HCT116 (cell line): ENCODE results near the gene NPC2. TPM values are rescaled to one million over a fixed set of nuclear protein-coding genes. Genes with fewer than 3 reads are reported as not detected.

Source experiments
- ATAC-seq: fragments of 200-7000 bp; cut with Tn5 transposase; 2 replicates; pipeline ENCODE4 v1.9.1; 2020; ENCODE audit warnings: mild to moderate bottlenecking, moderate library complexity
- BruUV-seq: library from RNA; stranded (reverse); fragments of 400-500 nt; replicated peaks from 2 replicates; lab custom pipeline; 2021; lab: Mats Ljungman, UMichigan
- CTCF ChIA-PET: fragments of 300-600 bp; sonication (Branson Sonifier 250); formaldehyde crosslinking; loops from one replicate; lab custom pipeline; 2021; ENCODE audit warnings: antibody characterized with exemption; lab: Charles Lee
- POLR2A ChIA-PET: fragments of 300-600, 350-600 bp; sonication (Branson Sonifier 250); formaldehyde crosslinking; loops from one replicate; lab custom pipeline; 2021; ENCODE audit warnings: antibody characterized with exemption; lab: Charles Lee
- RAD21 ChIA-PET, 2 experiments: fragments of 300-600 bp; sonication (Branson Sonifier 250); formaldehyde crosslinking; loops; one replicate each; lab custom pipeline; 2023; ENCODE audit warnings: low total read pairs in 2 of 2; ENCODE audit not compliant: uncharacterized antibody in 2 of 2, unreplicated experiment in 2 of 2, low non-redundant PET in 1 of 2; lab: Charles Lee
- DNase-seq: peaks from one replicate; pipeline ENCODE4 v3.0.0-alpha.2; 2010; ENCODE audit warnings: low read depth, low spot score
- H2AFZ ChIP-seq: fragments of 200-600 bp; shearing (Covaris generic), sonication (generic); 2 replicates; pipeline ENCODE4 v1.6.1; 2017; ENCODE audit warnings: low read depth, mixed run types, mixed read lengths, antibody characterized with exemption, low read length; ENCODE audit not compliant: poor library complexity, severe bottlenecking
- H3K27ac ChIP-seq: 2 replicates; pipeline ENCODE4 v1.5.1; 2012; ENCODE audit warnings: low read depth, low read length
- H3K27me3 ChIP-seq: fragments of 200-600 bp; sonication (generic); 2 replicates; pipeline ENCODE4 v1.6.1; 2016; ENCODE audit warnings: mixed run types, low read length, mixed read lengths; ENCODE audit not compliant: insufficient read depth
- H3K36me3 ChIP-seq, 2 experiments: fragments of 200-500 bp in 1 of 2; fragments of 200-600 bp in 1 of 2; sonication (Bioruptor generic) in 1 of 2; sonication (generic) in 1 of 2; 2 replicates each; pipeline versions ENCODE4 v1.5.1 to v1.6.1; 2014 to 2016; ENCODE audit warnings: low read length in 2 of 2, inconsistent platforms in 1 of 2, mixed read lengths in 1 of 2, mixed run types in 1 of 2; ENCODE audit not compliant: insufficient read depth in 2 of 2, control insufficient read depth in 1 of 2
- H3K4me1 ChIP-seq, 2 experiments: fragments of 200-600 bp in 1 of 2; sonication (generic) in 1 of 2; 2 replicates each; pipeline versions ENCODE4 v1.5.1 to v1.6.1; 2012 to 2017; ENCODE audit warnings: low read length in 2 of 2, inconsistent platforms in 1 of 2, mild to moderate bottlenecking in 1 of 2, mixed read lengths in 1 of 2, mixed run types in 1 of 2, moderate library complexity in 1 of 2; ENCODE audit not compliant: insufficient read depth in 2 of 2, control insufficient read depth in 1 of 2
- H3K4me2 ChIP-seq: fragments of 200-600 bp; sonication (generic); 2 replicates; pipeline ENCODE4 v1.6.1; 2017; ENCODE audit warnings: mixed run types, low read length, mixed read lengths
- H3K4me3 ChIP-seq, 2 experiments: fragments of 200-600 bp in 1 of 2; sonication (generic) in 1 of 2; replicated peaks in 1 of 2; 2 replicates each; pipeline ENCODE4 v1.5.1; 2011 to 2016; ENCODE audit warnings: low read length in 2 of 2, control low read depth in 1 of 2, low read depth in 1 of 2, mild to moderate bottlenecking in 1 of 2, mixed read lengths in 1 of 2, mixed run types in 1 of 2
- H3K79me2 ChIP-seq: fragments of 200-600 bp; sonication (generic); 2 replicates; pipeline ENCODE4 v1.6.1; 2017; ENCODE audit warnings: mild to moderate bottlenecking, mixed run types, low read length, moderate library complexity, mixed read lengths; ENCODE audit not compliant: insufficient read depth
- H3K9ac ChIP-seq: fragments of 200-600 bp; sonication (generic); 2 replicates; pipeline ENCODE4 v1.6.1; 2016; ENCODE audit warnings: low read length, mixed read lengths
- H3K9me2 ChIP-seq: fragments of 200-600 bp; sonication (generic), shearing (Covaris generic); 2 replicates; pipeline ENCODE4 v1.6.1; 2017; ENCODE audit warnings: mixed run types, mild to moderate bottlenecking, moderate library complexity; ENCODE audit not compliant: insufficient read depth
- H3K9me3 ChIP-seq, 2 experiments: fragments of 200-500 bp in 1 of 2; fragments of 200-600 bp in 1 of 2; sonication (Bioruptor generic) in 1 of 2; sonication (generic) in 1 of 2; 2 replicates each; pipeline ENCODE4 v1.6.1; 2014 to 2017; ENCODE audit warnings: low read length in 2 of 2, mixed read lengths in 2 of 2, inconsistent platforms in 1 of 2, low read depth in 1 of 2, mild to moderate bottlenecking in 1 of 2, mixed run types in 1 of 2, moderate library complexity in 1 of 2; ENCODE audit not compliant: control insufficient read depth in 1 of 2, insufficient read depth in 1 of 2
- H4K20me1 ChIP-seq: fragments of 200-600 bp; sonication (generic), shearing (Covaris generic); 2 replicates; pipeline ENCODE4 v1.6.1; 2017; ENCODE audit warnings: mixed run types, mild to moderate bottlenecking, moderate library complexity; ENCODE audit not compliant: insufficient read depth
- CBX3 ChIP-seq: IDR thresholded peaks from 2 replicates; pipeline ENCODE4 v1.6.1; 2012; ENCODE audit warnings: low read depth
- EGR1 ChIP-seq: IDR thresholded peaks from 2 replicates; pipeline ENCODE4 v1.6.1; 2012; ENCODE audit warnings: low read depth
- ELF1 ChIP-seq: IDR thresholded peaks from 2 replicates; pipeline ENCODE4 v1.6.1; 2012; ENCODE audit warnings: low read depth, borderline replicate concordance
- EZH2 ChIP-seq: fragments of 200-600 bp; sonication (generic); IDR thresholded peaks from 2 replicates; pipeline ENCODE4 v1.6.1; 2017; ENCODE audit warnings: antibody characterized with exemption, mixed run types
- EZH2phosphoT487 ChIP-seq: fragments of 200-600 bp; IDR thresholded peaks from 2 replicates; pipeline ENCODE4 v1.6.1; 2018; ENCODE audit warnings: antibody characterized with exemption, borderline replicate concordance
- FOSL1 ChIP-seq: IDR thresholded peaks from 2 replicates; pipeline ENCODE4 v1.6.1; 2012; ENCODE audit warnings: low read depth
- JUND ChIP-seq: IDR thresholded peaks from 2 replicates; pipeline ENCODE4 v1.6.1; 2012
- MAX ChIP-seq: IDR thresholded peaks from 2 replicates; pipeline ENCODE4 v1.6.1; 2012
- POLR2AphosphoS5 ChIP-seq: IDR thresholded peaks from 2 replicates; pipeline ENCODE4 v1.6.1; 2011; ENCODE audit warnings: mild to moderate bottlenecking, low read depth, low read length, moderate library complexity
- RAD21 ChIP-seq: IDR thresholded peaks from 2 replicates; pipeline ENCODE4 v1.6.1; 2012; ENCODE audit warnings: low read depth, mild to moderate bottlenecking
- SIN3A ChIP-seq: IDR thresholded peaks from 2 replicates; pipeline ENCODE4 v1.6.1; 2012; ENCODE audit warnings: low read depth
- SP1 ChIP-seq: IDR thresholded peaks from 2 replicates; pipeline ENCODE4 v1.6.1; 2012; ENCODE audit warnings: low read depth
- SRF ChIP-seq: IDR thresholded peaks from 2 replicates; pipeline ENCODE4 v1.6.1; 2012; ENCODE audit warnings: low read depth
- YY1 ChIP-seq: IDR thresholded peaks from 2 replicates; pipeline ENCODE4 v1.6.1; 2011; ENCODE audit warnings: low read length, low read depth, moderate library complexity, mild to moderate bottlenecking; ENCODE audit not compliant: insufficient replicate concordance; ENCODE audit errors: extremely low read depth
- ZBTB33 ChIP-seq: IDR thresholded peaks from 2 replicates; pipeline ENCODE4 v1.6.1; 2011; ENCODE audit warnings: mild to moderate bottlenecking, low read length, moderate library complexity; ENCODE audit not compliant: insufficient replicate concordance; ENCODE audit errors: extremely low read depth
- ZFX ChIP-seq: fragments of 450-650 bp; IDR thresholded peaks from 2 replicates; pipeline ENCODE4 v1.6.1; 2017
- ZNF274 ChIP-seq: fragments of 200-500 bp; sonication (Bioruptor generic); IDR thresholded peaks from 2 replicates; pipeline ENCODE4 v1.6.1; 2014; ENCODE audit warnings: mild to moderate bottlenecking, low read depth, low read length, inconsistent platforms
- intact Hi-C: fragments of 100-400 bp; cut with micrococcal nuclease; formaldehyde crosslinking; loops from 2 replicates; pipeline ENCODE4 v1.10.0; 2022
- total RNA-seq: library from RNA; stranded (reverse); gene quantifications from one replicate; pipeline ENCODE4 v1.2.1, GENCODE V29; 2021; ENCODE audit not compliant: unreplicated experiment
- TF ChIP-seq, protein P1 (sequence below): IDR thresholded peaks from 2 replicates; pipeline ENCODE4 v1.6.1; 2012; ENCODE audit warnings: low read depth

Gene NPC2
- total RNA-seq, 1 experiment from 2014 or later = 105 TPM

DNA sequence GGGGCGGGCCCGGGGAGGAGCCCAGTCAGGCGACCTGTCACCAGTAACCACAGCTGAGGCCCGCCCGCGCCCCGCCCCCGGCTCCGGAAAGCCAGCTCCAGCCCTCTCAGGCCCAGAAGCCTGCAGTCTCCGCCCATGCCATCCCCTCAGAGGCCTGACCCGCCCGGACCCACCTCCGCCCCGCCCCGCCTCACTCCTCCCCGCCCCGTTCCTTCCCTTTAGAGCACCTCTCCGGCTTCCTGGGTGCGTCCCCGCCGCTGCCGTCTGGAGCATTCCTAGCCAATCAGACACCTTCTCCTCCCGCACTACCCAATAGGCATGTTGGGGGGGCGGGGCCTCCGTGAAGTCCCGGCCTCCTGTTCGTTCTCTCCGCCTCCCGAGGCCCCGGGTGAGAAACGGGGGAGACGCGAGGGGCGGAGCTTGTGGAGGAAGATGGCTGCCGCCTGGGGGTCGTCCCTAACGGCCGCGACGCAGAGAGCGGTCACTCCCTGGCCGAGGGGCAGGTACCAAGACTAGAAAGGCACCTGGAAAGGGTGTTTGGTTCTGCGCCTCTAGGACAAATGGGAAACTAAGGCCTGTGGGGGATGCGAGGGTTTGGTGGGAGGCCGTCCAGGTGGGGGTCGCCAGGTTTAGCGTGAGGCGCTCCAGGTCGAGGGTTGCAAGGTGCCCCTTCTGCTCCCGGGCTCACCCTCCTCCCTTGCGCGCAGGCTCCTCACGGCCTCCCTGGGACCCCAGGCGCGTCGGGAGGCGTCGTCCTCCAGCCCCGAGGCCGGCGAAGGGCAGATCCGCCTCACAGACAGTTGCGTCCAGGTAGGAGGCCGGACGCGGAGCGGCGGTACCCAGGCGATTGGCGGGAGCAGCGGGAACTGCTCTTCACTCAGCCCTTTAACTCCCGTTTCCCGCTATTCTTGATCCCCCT lies 497 bp upstream of the NPC2 start, which contains the start of gene ISCA2:
ISCA2 (plus strand) TSS at position 423 of the 919 bp plus-strand sequence; CDS start at position 433, 10 bp downstream.
- Histone ChIP-seq H3K4me2 (peak within 1 kb of the TSS; percentile 97), H3K9me3 (no peaks in the 10 kb centered on the region), H3K27ac (peak within 1 kb of the TSS; percentile 78), H3K27me3 (no peaks in the 10 kb centered on the region), H4K20me1 (no peaks in the 10 kb centered on the region), H3K9ac (peak within 1 kb of the TSS; percentile 87), H3K36me3 (no peaks in the 10 kb centered on the region), H3K4me3 (peak within 1 kb of the TSS; percentile 86 to 94), H3K9me2 (no peaks in the 10 kb centered on the region), H3K79me2 (peaks cover 9% of the 10 kb centered on the region), H3K4me1 (peaks cover 39 to 51% of the 10 kb centered on the region in 2 experiments), H2AFZ (peak within 1 kb of the TSS; percentile 65)
- POLR2A ChIA-PET = interaction anchor here (0.8 to 1.3 kb wide), 3 partner anchors 32 to 124 kb away, joined by 3 to 6 read pairs (median 4); no protein-coding TSS in a partner anchor
- ATAC-seq = peak; percentile 90
- intact Hi-C loops = no loop called here
- DNase-seq = peak; percentile 97
- TF ChIP-seq, protein P1, sequence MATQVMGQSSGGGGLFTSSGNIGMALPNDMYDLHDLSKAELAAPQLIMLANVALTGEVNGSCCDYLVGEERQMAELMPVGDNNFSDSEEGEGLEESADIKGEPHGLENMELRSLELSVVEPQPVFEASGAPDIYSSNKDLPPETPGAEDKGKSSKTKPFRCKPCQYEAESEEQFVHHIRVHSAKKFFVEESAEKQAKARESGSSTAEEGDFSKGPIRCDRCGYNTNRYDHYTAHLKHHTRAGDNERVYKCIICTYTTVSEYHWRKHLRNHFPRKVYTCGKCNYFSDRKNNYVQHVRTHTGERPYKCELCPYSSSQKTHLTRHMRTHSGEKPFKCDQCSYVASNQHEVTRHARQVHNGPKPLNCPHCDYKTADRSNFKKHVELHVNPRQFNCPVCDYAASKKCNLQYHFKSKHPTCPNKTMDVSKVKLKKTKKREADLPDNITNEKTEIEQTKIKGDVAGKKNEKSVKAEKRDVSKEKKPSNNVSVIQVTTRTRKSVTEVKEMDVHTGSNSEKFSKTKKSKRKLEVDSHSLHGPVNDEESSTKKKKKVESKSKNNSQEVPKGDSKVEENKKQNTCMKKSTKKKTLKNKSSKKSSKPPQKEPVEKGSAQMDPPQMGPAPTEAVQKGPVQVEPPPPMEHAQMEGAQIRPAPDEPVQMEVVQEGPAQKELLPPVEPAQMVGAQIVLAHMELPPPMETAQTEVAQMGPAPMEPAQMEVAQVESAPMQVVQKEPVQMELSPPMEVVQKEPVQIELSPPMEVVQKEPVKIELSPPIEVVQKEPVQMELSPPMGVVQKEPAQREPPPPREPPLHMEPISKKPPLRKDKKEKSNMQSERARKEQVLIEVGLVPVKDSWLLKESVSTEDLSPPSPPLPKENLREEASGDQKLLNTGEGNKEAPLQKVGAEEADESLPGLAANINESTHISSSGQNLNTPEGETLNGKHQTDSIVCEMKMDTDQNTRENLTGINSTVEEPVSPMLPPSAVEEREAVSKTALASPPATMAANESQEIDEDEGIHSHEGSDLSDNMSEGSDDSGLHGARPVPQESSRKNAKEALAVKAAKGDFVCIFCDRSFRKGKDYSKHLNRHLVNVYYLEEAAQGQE = no peak
- TF ChIP-seq MAX (no peak), SP1 (peak; percentile 92), SIN3A (peak; percentile 54; the same call in 1 of the 2 replicates), ELF1 (peak; percentile 38; the same call in 1 of the 2 replicates), EZH2phosphoT487 (no peak), EZH2 (no peak), ZFX (peak; percentile 64), ZBTB33 (no peak), ZNF274 (no peak), SRF (no peak), CBX3 (no peak), EGR1 (peak; percentile 67), FOSL1 (no peak), JUND (no peak), RAD21 (no peak), POLR2AphosphoS5 (peak; percentile 77), YY1 (peak; percentile 93)
- RAD21 ChIA-PET = interaction anchor here (0.7 kb wide), 2 partner anchors 84 to 631 kb away, joined by 4 to 5 read pairs; no protein-coding TSS in a partner anchor
- TSS peak; percentile 55 for BruUV-seq
- CTCF ChIA-PET = interaction anchor here (0.7 to 2.2 kb wide), 9 partner anchors 9 to 311 kb away, joined by 3 to 11 read pairs (median 8); no protein-coding TSS in a partner anchor
